Measurements from ENCODE around the gene AFDN. TPM values are rescaled to one million over a fixed set of nuclear protein-coding genes. Genes with fewer than 3 reads are reported as not detected.
A peak's percentile ranks its signal among the peaks of the same experiment; 100 is the strongest.

Gene AFDN
- total RNA-seq, 1 experiment from 2014 or later: 108 TPM

DNA sequence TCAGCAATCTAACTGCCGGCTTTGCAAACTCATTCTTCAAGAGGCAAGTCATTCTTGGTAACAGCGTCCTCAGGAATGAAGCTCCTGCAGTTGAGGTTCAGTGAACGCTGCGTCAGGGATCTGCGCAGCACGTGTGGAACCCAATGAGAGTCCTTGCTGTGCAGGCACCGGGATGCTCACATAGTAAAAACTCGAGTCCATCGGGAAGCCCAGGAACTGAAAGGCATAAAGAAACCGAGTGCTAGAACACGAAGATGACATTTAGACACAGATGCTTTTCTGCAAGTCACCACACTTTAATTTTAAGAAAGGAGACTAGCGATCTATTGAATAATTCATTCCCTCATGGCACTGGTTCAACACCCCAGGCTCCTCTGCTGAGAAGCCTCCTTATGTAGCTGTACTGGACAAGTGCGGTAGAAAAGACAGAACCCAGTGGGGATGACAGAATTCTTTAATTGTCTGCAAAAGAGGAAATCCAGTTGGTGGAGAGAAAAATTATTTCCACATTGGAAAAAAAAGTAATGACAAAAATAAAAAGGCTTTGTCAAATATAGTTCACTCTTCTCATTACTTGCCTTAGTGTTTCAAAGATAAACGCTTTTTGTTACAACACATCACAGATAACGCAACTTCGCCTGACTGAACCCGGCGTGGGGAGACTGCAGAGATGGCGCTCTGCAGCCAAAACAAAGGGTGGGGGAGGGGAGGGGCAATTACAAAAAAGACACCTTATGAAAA lies 1.9 kb upstream of the AFDN start:
- Histone ChIP-seq H3K9me2 (ENCODE audit: insufficient read depth) (no peaks in the 10 kb centered on the region), H3K4me3 (no peak overlapping the region), H3K36me3 (ENCODE audit: low read depth) (no peaks in the 10 kb centered on the region), H3K27ac (no peak overlapping the region), H3K27me3 (ENCODE audit: insufficient read depth, low read depth) (no peaks in the 10 kb centered on the region), H3K4me2 (no peak overlapping the region), H3K9me3 (ENCODE audit: insufficient read depth, low read depth) (no peaks in the 10 kb centered on the region), H3K4me1 (replicated peaks; ENCODE audit: insufficient read depth) (peaks cover 15% of the 10 kb centered on the region), H2AFZ (no peak overlapping the region), H3K79me2 (ENCODE audit: low read depth) (peaks cover 23% of the 10 kb centered on the region), H4K20me1 (ENCODE audit: insufficient read depth) (peaks cover 3% of the 10 kb centered on the region), H3F3A (ENCODE audit: insufficient read depth, low read depth) (peaks cover 16% of the 10 kb centered on the region; the same call in 1 of the 2 replicates)
- intact Hi-C loops (cut with micrococcal nuclease; ENCODE audit: unreplicated experiment): loop anchor here (5.0 to 10.0 kb wide), 3 partner anchors 32 to 70 kb away; no protein-coding TSS in a partner anchor
- no TSS peak for BruUV-seq (replicated peaks)
- ChIA-PET CTCF (no interaction called here), POLR2A (ENCODE audit: unreplicated experiment) (no interaction called here)
- TF ChIP-seq EZH2 (IDR thresholded peaks at IDR 0.05; ENCODE audit: low read depth) (no peak), CTCF (conservative IDR thresholded peaks at IDR 0.05) (no peak)
- DNase-seq: no peak

DNA sequence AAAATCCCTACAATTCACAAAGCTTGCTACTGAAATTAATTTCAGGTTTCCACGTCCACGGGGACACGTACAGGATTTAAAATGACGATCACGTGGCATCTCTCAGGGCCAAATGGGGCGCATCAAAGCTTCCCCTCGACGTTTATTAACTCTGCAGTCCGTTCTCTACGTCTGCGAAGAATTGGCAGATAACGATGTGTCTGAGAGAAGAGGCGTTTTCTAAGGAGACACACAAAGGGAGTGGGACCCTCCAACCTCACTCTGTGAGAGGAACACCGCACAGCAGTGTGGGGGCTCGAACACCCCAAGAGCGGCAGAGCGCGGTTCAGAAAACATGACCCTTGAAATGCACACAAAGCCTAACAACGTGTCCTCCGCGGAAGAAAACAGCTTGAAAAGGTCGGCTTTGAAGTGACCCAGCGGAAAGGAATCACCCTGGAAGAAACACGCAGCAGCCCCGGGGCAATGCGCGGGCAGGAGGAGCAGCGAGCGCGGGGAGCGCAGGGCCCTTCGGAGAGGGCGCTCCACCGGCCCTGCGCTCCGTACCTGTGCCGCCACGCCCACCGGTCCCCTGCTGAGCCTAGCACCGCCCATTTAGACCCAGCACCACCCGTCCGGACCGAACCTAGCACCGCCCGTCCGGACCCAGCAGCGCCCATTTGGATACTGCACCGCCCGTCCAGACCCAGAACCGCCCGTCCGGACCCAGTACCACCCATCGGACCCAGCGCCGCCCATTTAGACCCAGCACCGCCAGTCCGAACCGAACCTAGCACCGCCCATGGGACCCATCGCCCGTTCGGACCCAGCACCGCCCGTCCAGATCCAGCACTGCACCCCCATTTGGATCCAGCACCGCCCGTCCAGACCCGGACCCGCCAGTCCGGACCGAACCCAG lies 1.1 kb upstream of the AFDN start:
- POLR2A ChIA-PET (ENCODE audit: unreplicated experiment): no interaction called here
- Histone ChIP-seq H3F3A (ENCODE audit: insufficient read depth, low read depth) (peaks cover 22% of the 10 kb centered on the region; the same call in 1 of the 2 replicates), H4K20me1 (ENCODE audit: insufficient read depth) (peaks cover 9% of the 10 kb centered on the region), H3K4me1 (replicated peaks; ENCODE audit: insufficient read depth) (peaks cover 23% of the 10 kb centered on the region), H3K27ac (no peak overlapping the region), H2AFZ (peak overlapping the region; percentile 99; the same call in 1 of the 2 replicates), H3K9me3 (ENCODE audit: insufficient read depth, low read depth) (no peaks in the 10 kb centered on the region), H3K36me3 (ENCODE audit: low read depth) (no peaks in the 10 kb centered on the region), H3K27me3 (ENCODE audit: insufficient read depth, low read depth) (no peaks in the 10 kb centered on the region), H3K4me3 (peak overlapping the region; percentile 91), H3K9me2 (ENCODE audit: insufficient read depth) (no peaks in the 10 kb centered on the region), H3K4me2 (peak overlapping the region; percentile 93), H3K79me2 (ENCODE audit: low read depth) (peaks cover 31% of the 10 kb centered on the region)
- DNase-seq: peak in 1 of 2 experiments; percentile 48
- TF ChIP-seq CTCF (conservative IDR thresholded peaks at IDR 0.05) (no peak), EZH2 (IDR thresholded peaks at IDR 0.05; ENCODE audit: low read depth) (no peak)
- BruUV-seq (replicated peaks): TSS peak; percentile 45
- CTCF ChIA-PET: no interaction called here
- intact Hi-C loops (cut with micrococcal nuclease; ENCODE audit: unreplicated experiment): loop anchor here (5.0 to 10.0 kb wide), 3 partner anchors 33 to 71 kb away; no protein-coding TSS in a partner anchor

GRCh38 chr6:167826230-167826895 lies 348 bp upstream of the AFDN start:
- TF ChIP-seq CTCF (conservative IDR thresholded peaks at IDR 0.05) (peak; percentile 51), EZH2 (IDR thresholded peaks at IDR 0.05; ENCODE audit: low read depth) (no peak)
- Histone ChIP-seq H3K9me2 (ENCODE audit: insufficient read depth) (no peaks in the 10 kb centered on the region), H3K27me3 (ENCODE audit: insufficient read depth, low read depth) (no peaks in the 10 kb centered on the region), H3K27ac (no peak overlapping the region), H2AFZ (peak overlapping the region; percentile 99), H3K4me1 (replicated peaks; ENCODE audit: insufficient read depth) (peaks cover 31% of the 10 kb centered on the region), H3K79me2 (ENCODE audit: low read depth) (peaks cover 39% of the 10 kb centered on the region), H3K4me2 (peak overlapping the region; percentile 93), H3K9me3 (ENCODE audit: insufficient read depth, low read depth) (no peaks in the 10 kb centered on the region), H3K36me3 (ENCODE audit: low read depth) (no peaks in the 10 kb centered on the region), H4K20me1 (ENCODE audit: insufficient read depth) (peaks cover 15% of the 10 kb centered on the region), H3F3A (ENCODE audit: insufficient read depth, low read depth) (peaks cover 22% of the 10 kb centered on the region; the same call in 1 of the 2 replicates), H3K4me3 (peak overlapping the region; percentile 91)
- BruUV-seq (replicated peaks): no TSS peak
- intact Hi-C loops (cut with micrococcal nuclease; ENCODE audit: unreplicated experiment): loop anchor here (5.0 to 10.0 kb wide), 3 partner anchors 34 to 72 kb away; no protein-coding TSS in a partner anchor
- POLR2A ChIA-PET (ENCODE audit: unreplicated experiment): no interaction called here
- peak in 1 of 2 experiments; percentile 43 for DNase-seq
- CTCF ChIA-PET: no interaction called here

All from PC-9 (cell line).